Measurements from ENCODE around the gene LRRC70. TPM values are rescaled to one million over a fixed set of nuclear protein-coding genes. Genes with fewer than 3 reads are reported as not detected.

The LRRC70 gene
- total and polyA plus RNA-seq, 2 of the 8 experiments (the other 6 are each of a cell fraction or from before 2014, with no cell fraction given) = 0.62 to 0.67 TPM

- Histone ChIP-seq H3K27me3 (replicated peaks in 1 of 4; ENCODE audit: control insufficient read depth in 3 of 4, extremely low read depth in 1 of 4, insufficient read depth in 3 of 4, low read length in 3 of 4) (no peaks in the 10 kb centered on the region), H4K20me1 (replicated peaks in 1 of 2; ENCODE audit: control insufficient read depth in 1 of 2, insufficient read depth in 2 of 2, low read length in 2 of 2) (no peaks in the 10 kb centered on the region), H3K18ac (ENCODE audit: extremely low read depth, low read length) (no peak overlapping the region), H2BK5ac (ENCODE audit: low read depth, low read length) (no peak overlapping the region), H3K4me3 (ENCODE audit: extremely low read depth in 1 of 4, insufficient read depth in 2 of 4, low read depth in 3 of 4, low read length in 4 of 4) (no peak overlapping the region), H3K79me1 (ENCODE audit: low read depth, low read length) (no peaks in the 10 kb centered on the region), H2AFZ (ENCODE audit: low read length) (no peak overlapping the region), H3K36me3 (ENCODE audit: control insufficient read depth in 2 of 4, insufficient read depth in 4 of 4, low read length in 3 of 4) (peaks cover 0 to 3% (median 0%) of the 10 kb centered on the region in 4 experiments; a peak in 3 of 8 replicates), H4K8ac (ENCODE audit: extremely low read depth, insufficient read depth, low read length) (no peak overlapping the region), H3K79me2 (ENCODE audit: control insufficient read depth in 1 of 2, insufficient read depth in 2 of 2, low read length in 2 of 2) (no peaks in the 10 kb centered on the region), H3K23ac (ENCODE audit: insufficient read length) (no peak overlapping the region), H2AK5ac (ENCODE audit: low read depth, low read length) (no peak overlapping the region), H4K5ac (ENCODE audit: insufficient read length, low read depth, low read length) (no peak overlapping the region), H2BK12ac (ENCODE audit: low read depth, low read length) (no peak overlapping the region), H3K4me2 (ENCODE audit: insufficient read depth in 1 of 2, low read depth in 2 of 2, low read length in 2 of 2) (no peak overlapping the region), H3K4me1 (replicated peaks in 1 of 4; ENCODE audit: control insufficient read depth in 3 of 4, insufficient read depth in 4 of 4, low read length in 3 of 4) (no peaks in the 10 kb centered on the region), H3K4ac (replicated peaks; ENCODE audit: insufficient read length, low read depth, low read length) (no peak overlapping the region), H2BK20ac (ENCODE audit: low read length) (no peak overlapping the region), H3K27ac (ENCODE audit: low read depth, low read length) (no peak overlapping the region), H3K9ac (replicated peaks in 1 of 4; ENCODE audit: extremely low read depth in 1 of 4, low read depth in 3 of 4, low read length in 3 of 4) (no peak overlapping the region), H2BK120ac (replicated peaks; ENCODE audit: low read depth, low read length) (no peak overlapping the region), H4K91ac (replicated peaks; ENCODE audit: insufficient read length, low read length) (no peak overlapping the region), H3K23me2 (ENCODE audit: low read depth, low read length) (no peaks in the 10 kb centered on the region), H2BK15ac (ENCODE audit: low read length) (no peak overlapping the region), H3K14ac (ENCODE audit: insufficient read length) (no peak overlapping the region), H3K56ac (replicated peaks; ENCODE audit: insufficient read length, low read depth, low read length) (no peak overlapping the region), H3K9me3 (ENCODE audit: insufficient read depth in 2 of 2, low read depth in 1 of 2, low read length in 1 of 2) (no peaks in the 10 kb centered on the region)
- ChIA-PET POLR2A (ENCODE audit: partially characterized antibody) (no interaction called here), CTCF (ENCODE audit: partially characterized antibody) (interaction anchor here (1.1 to 2.3 kb wide), 2 partner anchors 16 to 128 kb away, joined by 4 to 8 read pairs; no protein-coding TSS in a partner anchor)
- DNase-seq (ENCODE audit: low read depth in 1 of 2, low spot score in 2 of 2) (no peak), FAIRE-seq (no peak)
- 92% methylated on average over 4 of the region's 4 CpGs; no CpG with 5 or more reads in 1 of the 2 experiments for WGBS, 2 experiments (ENCODE audit: extremely low coverage in 1 of 2, insufficient coverage in 1 of 2, insufficient read length in 1 of 2, insufficient replicate concordance in 2 of 2, low coverage in 1 of 2, low lambda C conversion rate in 2 of 2, missing lambda C conversion rate in 1 of 2)
- no peak for TF ChIP-seq CREB1 (IDR thresholded peaks at IDR 0.05)
These were observed 10.0 kb downstream of the LRRC70 start for GRCh38 chr5:62588668-62589067.
